ENCODE results near the gene NANS. TPM values are rescaled to one million over a fixed set of nuclear protein-coding genes. Genes with fewer than 3 reads are reported as not detected.
"Not testable (repeated sequence)": the region's sequence is repeated elsewhere in the genome, so short reads cannot be mapped to it uniquely, and the experiment has no call there.

NANS gene
- 10 to 100 TPM; 38.2 to 43.9 (median 41.0) TPM for polyA plus RNA-seq (ENCODE audit: insufficient read length in 4 of 4)

- DNase-seq (ENCODE audit: low read depth in 4 of 4, low spot score in 2 of 4) = peak; percentile 47 to 78 (median 66)
Measured at GRCh38 chr9:98056269-98057137, at the start of gene NANS. Gene NANS, plus strand, starts transcription at chr9:98056732. Its CDS starts 77 bp downstream, at chr9:98056809.

GRCh38 chr9:98007251-98007928 lies 49.1 kb upstream of the NANS start:
- DNase-seq (ENCODE audit: low read depth in 4 of 4, low spot score in 2 of 4) = no peak

- no peak for DNase-seq (ENCODE audit: low read depth in 4 of 4, low spot score in 2 of 4)
Measured at GRCh38 chr9:98008764-98009163, 47.8 kb upstream of the NANS start.

- no peak for DNase-seq (ENCODE audit: low read depth in 4 of 4, low spot score in 2 of 4)
Measured at GRCh38 chr9:98009437-98009836, 47.1 kb upstream of the NANS start.

- no peak for DNase-seq (ENCODE audit: low read depth in 4 of 4, low spot score in 2 of 4)
Measured at GRCh38 chr9:98009936-98010335, 46.6 kb upstream of the NANS start.

- no peak for DNase-seq (ENCODE audit: low read depth in 4 of 4, low spot score in 2 of 4)
Measured at GRCh38 chr9:98010445-98010844, 46.1 kb upstream of the NANS start.

- DNase-seq (ENCODE audit: low read depth in 4 of 4, low spot score in 2 of 4) = no peak
Measured at GRCh38 chr9:98011122-98011521, 45.4 kb upstream of the NANS start.

GRCh38 chr9:98016137-98016680 lies 40.3 kb upstream of the NANS start:
- no peak for DNase-seq (ENCODE audit: low read depth in 4 of 4, low spot score in 2 of 4)

- DNase-seq (ENCODE audit: low read depth in 4 of 4, low spot score in 2 of 4) = no peak
Measured at GRCh38 chr9:98017306-98017705, 39.2 kb upstream of the NANS start.

- DNase-seq (ENCODE audit: low read depth in 4 of 4, low spot score in 2 of 4) = no peak
Measured at GRCh38 chr9:98018347-98018746, 38.2 kb upstream of the NANS start.

GRCh38 chr9:98019098-98019497 lies 37.4 kb upstream of the NANS start:
- DNase-seq (ENCODE audit: low read depth in 4 of 4, low spot score in 2 of 4) = no peak

GRCh38 chr9:98019869-98020268 lies 36.7 kb upstream of the NANS start:
- DNase-seq (ENCODE audit: low read depth in 4 of 4, low spot score in 2 of 4) = not testable (repeated sequence)

GRCh38 chr9:98020476-98021145 lies 35.9 kb upstream of the NANS start:
- no peak for DNase-seq (ENCODE audit: low read depth in 4 of 4, low spot score in 2 of 4)

- no peak for DNase-seq (ENCODE audit: low read depth in 4 of 4, low spot score in 2 of 4)
Measured at GRCh38 chr9:98021306-98022040, 35.1 kb upstream of the NANS start.

GRCh38 chr9:98022447-98022846 lies 34.1 kb upstream of the NANS start:
- no peak for DNase-seq (ENCODE audit: low read depth in 4 of 4, low spot score in 2 of 4)

GRCh38 chr9:98024702-98025101 lies 31.8 kb upstream of the NANS start:
- no peak for DNase-seq (ENCODE audit: low read depth in 4 of 4, low spot score in 2 of 4)

GRCh38 chr9:98031169-98031568 lies 25.4 kb upstream of the NANS start:
- no peak for DNase-seq (ENCODE audit: low read depth in 4 of 4, low spot score in 2 of 4)

- DNase-seq (ENCODE audit: low read depth in 4 of 4, low spot score in 2 of 4) = no peak
Measured at GRCh38 chr9:98031935-98032334, 24.6 kb upstream of the NANS start.

- peak in 3 of 4 donors; percentile 36 to 63 (median 49) for DNase-seq (ENCODE audit: low read depth in 4 of 4, low spot score in 2 of 4)
Measured at GRCh38 chr9:98034593-98035546, 21.7 kb upstream of the NANS start.
